Measurements from ENCODE around the gene RASGRP2. TPM values are rescaled to one million over a fixed set of nuclear protein-coding genes. Genes with fewer than 3 reads are reported as not detected.

RASGRP2 gene
- polyA plus RNA-seq, 1 donor (not counting 4 experiments of a cell fraction or from before 2014, with no cell fraction given) = 0.49 TPM

- H3K9ac ChIP-seq (ENCODE audit: control insufficient read depth, extremely low read depth, insufficient read depth, low read length) = peak overlapping the region; percentile 41
Observed at GRCh38 chr11:64742889-64743590, 902 bp downstream of the RASGRP2 start.

GRCh38 chr11:64742087-64742888, 1.7 kb downstream of the RASGRP2 start:
- peaks cover 21% of the 10 kb centered on the region for H3K4me1 ChIP-seq (ENCODE audit: control insufficient read depth, extremely low read depth, insufficient read depth, low read length)
- H3K9ac ChIP-seq (ENCODE audit: control insufficient read depth, extremely low read depth, insufficient read depth, low read length) = peak overlapping the region; percentile 41

More at GRCh38 chr11:64742889-64743590, 902 bp downstream of the RASGRP2 start:
- Histone ChIP-seq H2AFZ (ENCODE audit: control insufficient read depth, low read length) (peak overlapping the region; percentile 75), H3K79me2 (ENCODE audit: control insufficient read depth, insufficient read depth, low read length) (no peaks in the 10 kb centered on the region), H3K4me1 (ENCODE audit: control insufficient read depth, extremely low read depth, insufficient read depth, low read length) (peaks cover 22% of the 10 kb centered on the region), H3K9me1 (ENCODE audit: control insufficient read depth, extremely low read depth, insufficient read depth, low read length) (no peaks in the 10 kb centered on the region), H3K4me2 (ENCODE audit: control insufficient read depth, extremely low read depth, insufficient read depth, low read depth, low read length) (peak overlapping the region; percentile 90), H3K4me3 (ENCODE audit: control insufficient read depth in 2 of 3, extremely low read depth in 1 of 3, insufficient read depth in 2 of 3, low read depth in 1 of 3, low read length in 3 of 3) (peak overlapping the region; percentile 39 to 62 (median 61)), H3K27ac (ENCODE audit: control insufficient read depth, insufficient read depth, low read length) (no peak overlapping the region), H4K20me1 (ENCODE audit: control insufficient read depth, extremely low read depth, insufficient read depth, low read length) (no peaks in the 10 kb centered on the region), H3K36me3 (ENCODE audit: control insufficient read depth in 2 of 2, extremely low read depth in 1 of 2, insufficient read depth in 2 of 2, low read length in 2 of 2) (no peaks in the 10 kb centered on the region), H3K27me3 (ENCODE audit: control insufficient read depth, extremely low read depth, insufficient read depth, low read length) (peaks cover 74% of the 10 kb centered on the region), H3K9me3 (ENCODE audit: control insufficient read depth, low read depth, low read length) (no peaks in the 10 kb centered on the region)
- peak; percentile 57 to 88 (median 87) for TF ChIP-seq CTCF (optimal IDR thresholded peaks at IDR 0.05 in 1 of 3, IDR thresholded peaks at IDR 0.05 in 1 of 3, conservative IDR thresholded peaks at IDR 0.05 in 1 of 3; ENCODE audit: extremely low read depth in 1 of 3, insufficient read depth in 2 of 3, low read length in 3 of 3)
- peak; percentile 18 for TF ChIP-seq EZH2 (IDR thresholded peaks at IDR 0.05; ENCODE audit: low read length)
- FAIRE-seq (no peak), DNase-seq (ENCODE audit: low read depth, low spot score) (no peak)
- dilution Hi-C loops (cut with MboI; ENCODE audit: extremely low pct_ligation_motif_present, low sequenced_read_pairs) = no loop called here

More at GRCh38 chr11:64742087-64742888, 1.7 kb downstream of the RASGRP2 start:
- Histone ChIP-seq H3K27ac (ENCODE audit: control insufficient read depth, insufficient read depth, low read length) (no peak overlapping the region), H3K9me3 (ENCODE audit: control insufficient read depth, low read depth, low read length) (no peaks in the 10 kb centered on the region), H3K27me3 (ENCODE audit: control insufficient read depth, extremely low read depth, insufficient read depth, low read length) (peaks cover 74% of the 10 kb centered on the region), H3K4me3 (ENCODE audit: control insufficient read depth in 2 of 3, extremely low read depth in 1 of 3, insufficient read depth in 2 of 3, low read depth in 1 of 3, low read length in 3 of 3) (peak overlapping the region; percentile 39 to 62 (median 61)), H3K9me1 (ENCODE audit: control insufficient read depth, extremely low read depth, insufficient read depth, low read length) (no peaks in the 10 kb centered on the region), H3K79me2 (ENCODE audit: control insufficient read depth, insufficient read depth, low read length) (no peaks in the 10 kb centered on the region), H3K4me2 (ENCODE audit: control insufficient read depth, extremely low read depth, insufficient read depth, low read depth, low read length) (peak overlapping the region; percentile 90), H2AFZ (ENCODE audit: control insufficient read depth, low read length) (peak overlapping the region; percentile 75), H3K36me3 (ENCODE audit: control insufficient read depth in 2 of 2, extremely low read depth in 1 of 2, insufficient read depth in 2 of 2, low read length in 2 of 2) (no peaks in the 10 kb centered on the region), H4K20me1 (ENCODE audit: control insufficient read depth, extremely low read depth, insufficient read depth, low read length) (no peaks in the 10 kb centered on the region)
- DNase-seq (ENCODE audit: low read depth, low spot score) (no peak), FAIRE-seq (no peak)
- TF ChIP-seq CTCF (optimal IDR thresholded peaks at IDR 0.05 in 1 of 3, IDR thresholded peaks at IDR 0.05 in 1 of 3, conservative IDR thresholded peaks at IDR 0.05 in 1 of 3; ENCODE audit: extremely low read depth in 1 of 3, insufficient read depth in 2 of 3, low read length in 3 of 3) (no peak), EZH2 (IDR thresholded peaks at IDR 0.05; ENCODE audit: low read length) (peak; percentile 58)
- dilution Hi-C loops (cut with MboI; ENCODE audit: extremely low pct_ligation_motif_present, low sequenced_read_pairs) = no loop called here

Data from keratinocyte (primary cell).